ENCODE measurements around the gene XRCC1. TPM values are rescaled to one million over a fixed set of nuclear protein-coding genes. Genes with fewer than 3 reads are reported as not detected.
A peak's percentile ranks its signal among the peaks of the same experiment; 100 is the strongest.

XRCC1 gene
- total RNA-seq, 3 donors from 2014 or later (not counting 1 experiment from before 2014, with no cell fraction given), result 33.2 to 43.9 (median 40.7) TPM

DNA sequence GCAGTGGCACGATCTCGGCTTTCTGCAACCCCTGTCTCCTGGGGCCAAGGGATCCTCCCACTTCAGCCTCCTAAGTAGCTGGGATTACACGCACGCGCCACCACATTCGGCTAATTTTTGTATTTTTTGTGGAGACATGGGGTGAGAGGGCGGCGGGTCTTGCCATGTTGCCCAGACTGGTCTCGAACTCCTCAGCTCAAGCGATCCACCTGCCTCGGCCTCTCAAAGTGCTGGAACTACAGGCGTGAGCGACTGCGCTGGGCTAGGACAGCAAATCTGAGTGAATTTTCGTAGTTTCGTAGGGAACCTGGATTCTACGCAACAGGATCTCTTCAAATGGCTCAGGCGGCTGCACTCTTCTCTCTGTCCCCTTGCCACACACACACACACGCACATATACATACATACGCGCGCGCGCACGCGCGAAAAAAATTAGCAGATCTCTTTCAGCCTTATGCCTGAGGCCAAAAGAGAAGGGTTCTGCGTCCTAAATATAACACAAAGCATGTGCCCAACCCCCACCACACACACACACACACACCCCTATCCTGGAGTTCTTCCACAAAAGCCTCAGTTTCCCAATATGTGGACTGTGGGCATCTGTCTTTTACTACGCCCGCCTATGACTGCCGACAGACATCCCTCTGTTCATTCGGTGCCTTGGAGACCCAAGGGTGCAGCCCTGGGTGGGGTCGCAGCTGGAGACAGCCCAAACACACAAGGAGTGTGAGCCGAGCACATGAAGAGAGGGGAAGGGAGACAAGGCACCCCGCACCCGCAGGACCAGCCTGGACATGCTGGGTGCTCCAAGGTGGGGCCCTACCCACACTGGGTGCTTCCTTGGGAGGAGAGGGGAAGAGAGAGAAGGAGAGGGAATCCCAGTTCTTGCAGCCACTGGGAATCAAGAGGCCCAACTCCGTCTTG lies 890 bp upstream of the XRCC1 start:
- ATAC-seq (peak in 1 of 3 donors; percentile 3), DNase-seq (no peak)
- TF ChIP-seq, protein P1, sequence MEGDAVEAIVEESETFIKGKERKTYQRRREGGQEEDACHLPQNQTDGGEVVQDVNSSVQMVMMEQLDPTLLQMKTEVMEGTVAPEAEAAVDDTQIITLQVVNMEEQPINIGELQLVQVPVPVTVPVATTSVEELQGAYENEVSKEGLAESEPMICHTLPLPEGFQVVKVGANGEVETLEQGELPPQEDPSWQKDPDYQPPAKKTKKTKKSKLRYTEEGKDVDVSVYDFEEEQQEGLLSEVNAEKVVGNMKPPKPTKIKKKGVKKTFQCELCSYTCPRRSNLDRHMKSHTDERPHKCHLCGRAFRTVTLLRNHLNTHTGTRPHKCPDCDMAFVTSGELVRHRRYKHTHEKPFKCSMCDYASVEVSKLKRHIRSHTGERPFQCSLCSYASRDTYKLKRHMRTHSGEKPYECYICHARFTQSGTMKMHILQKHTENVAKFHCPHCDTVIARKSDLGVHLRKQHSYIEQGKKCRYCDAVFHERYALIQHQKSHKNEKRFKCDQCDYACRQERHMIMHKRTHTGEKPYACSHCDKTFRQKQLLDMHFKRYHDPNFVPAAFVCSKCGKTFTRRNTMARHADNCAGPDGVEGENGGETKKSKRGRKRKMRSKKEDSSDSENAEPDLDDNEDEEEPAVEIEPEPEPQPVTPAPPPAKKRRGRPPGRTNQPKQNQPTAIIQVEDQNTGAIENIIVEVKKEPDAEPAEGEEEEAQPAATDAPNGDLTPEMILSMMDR (IDR thresholded peaks at IDR 0.05), result no peak
- H3K4me3 Mint-ChIP-seq, result peak overlapping the region; percentile 69
- no peaks in the 10 kb centered on the region for H3K9me3 ChIP-seq (ENCODE audit: control insufficient read depth, insufficient read depth, low read length)
- peak overlapping the region; percentile 97 to 100 for H3K27ac Mint-ChIP-seq
- H3K36me3 Mint-ChIP-seq, result no peaks in the 10 kb centered on the region
- peak overlapping the region; percentile 72 for H3K27ac ChIP-seq (ENCODE audit: low read length)
- intact Hi-C loops (cut with micrococcal nuclease), result loop anchor here (1.0 kb wide), 1 partner anchor 20 kb away; the partner anchor contains the start of genes IRGQ and ZNF576
- no peaks in the 10 kb centered on the region for H3K9me3 Mint-ChIP-seq
- peaks cover 36% of the 10 kb centered on the region for H3K4me1 ChIP-seq (ENCODE audit: control insufficient read depth, insufficient read depth, low read length)
- H3K4me1 Mint-ChIP-seq, result peaks cover 33 to 39% of the 10 kb centered on the region in 2 donors
- peaks cover 0 to 6% of the 10 kb centered on the region in 2 donors for H3K27me3 Mint-ChIP-seq (ENCODE audit: low read depth in 2 of 2)
- peak overlapping the region; percentile 32 for H3K4me3 ChIP-seq (ENCODE audit: low read length)
- peaks cover 5% of the 10 kb centered on the region for H3K36me3 ChIP-seq (ENCODE audit: control insufficient read depth, insufficient read depth, low read length)
- H3K27me3 ChIP-seq (ENCODE audit: control insufficient read depth, insufficient read depth, low read length), result no peaks in the 10 kb centered on the region
- WGBS (ENCODE audit: insufficient coverage), result 77% methylated on average over 37 of the region's 37 CpGs

DNA sequence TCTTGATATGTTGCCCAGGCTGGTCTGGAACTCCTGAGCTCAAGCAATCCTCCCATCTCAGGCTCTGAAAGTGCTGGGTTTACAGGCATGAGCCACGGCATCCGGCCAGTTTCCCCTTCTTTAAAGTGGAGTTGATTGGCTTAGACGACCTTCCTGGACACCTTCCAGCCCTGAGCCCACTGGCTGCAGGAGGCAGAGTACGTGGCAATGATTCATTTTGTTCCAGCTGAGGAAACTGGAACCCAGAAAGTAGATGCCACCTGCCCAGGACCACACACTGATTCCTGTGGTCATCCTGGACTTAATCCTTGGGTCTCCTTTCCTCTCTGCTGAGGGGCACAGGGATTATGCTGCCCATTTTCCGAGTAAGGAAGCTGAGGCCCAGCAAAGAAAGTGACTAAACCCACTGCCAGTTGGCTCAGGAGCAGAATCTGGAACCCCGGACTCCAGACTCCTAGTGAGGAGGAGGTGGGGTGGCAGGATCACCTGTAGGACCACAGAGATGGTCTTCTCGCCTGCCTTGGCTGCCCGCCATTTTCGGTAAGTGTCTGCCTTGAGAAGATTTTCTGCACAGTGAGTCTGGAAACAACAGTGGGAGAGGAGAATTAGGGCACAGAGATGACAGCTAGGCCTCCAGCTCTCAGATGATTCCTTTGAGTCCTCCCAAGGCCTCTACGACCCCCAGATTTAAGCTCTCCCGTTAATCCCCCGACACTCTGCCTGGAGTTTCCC lies 737 bp downstream of the XRCC1 start:
- peak overlapping the region; percentile 96 for H3K4me3 Mint-ChIP-seq
- Histone ChIP-seq H3K27me3 (ENCODE audit: control insufficient read depth, insufficient read depth, low read length) (no peaks in the 10 kb centered on the region), H3K27ac (ENCODE audit: low read length) (peak overlapping the region; percentile 84), H3K4me1 (ENCODE audit: control insufficient read depth, insufficient read depth, low read length) (peaks cover 22% of the 10 kb centered on the region), H3K9me3 (ENCODE audit: control insufficient read depth, insufficient read depth, low read length) (no peaks in the 10 kb centered on the region), H3K36me3 (ENCODE audit: control insufficient read depth, insufficient read depth, low read length) (peaks cover 5% of the 10 kb centered on the region), H3K4me3 (ENCODE audit: low read length) (peak overlapping the region; percentile 75)
- H3K9me3 Mint-ChIP-seq, result no peaks in the 10 kb centered on the region
- 48% methylated on average over 12 of the region's 12 CpGs for WGBS (ENCODE audit: insufficient coverage)
- ATAC-seq, result no peak
- peaks cover 34 to 40% of the 10 kb centered on the region in 2 donors for H3K4me1 Mint-ChIP-seq
- H3K27me3 Mint-ChIP-seq (ENCODE audit: low read depth in 2 of 2), result peaks cover 0 to 6% of the 10 kb centered on the region in 2 donors
- H3K27ac Mint-ChIP-seq, result peak overlapping the region; percentile 97 to 100
- no peaks in the 10 kb centered on the region for H3K36me3 Mint-ChIP-seq
- intact Hi-C loops (cut with micrococcal nuclease), result loop anchor here (1.0 kb wide), 1 partner anchor 22 kb away; the partner anchor contains the start of genes IRGQ and ZNF576
- no peak for DNase-seq
- TF ChIP-seq, protein P1 (IDR thresholded peaks at IDR 0.05), result no peak

DNA sequence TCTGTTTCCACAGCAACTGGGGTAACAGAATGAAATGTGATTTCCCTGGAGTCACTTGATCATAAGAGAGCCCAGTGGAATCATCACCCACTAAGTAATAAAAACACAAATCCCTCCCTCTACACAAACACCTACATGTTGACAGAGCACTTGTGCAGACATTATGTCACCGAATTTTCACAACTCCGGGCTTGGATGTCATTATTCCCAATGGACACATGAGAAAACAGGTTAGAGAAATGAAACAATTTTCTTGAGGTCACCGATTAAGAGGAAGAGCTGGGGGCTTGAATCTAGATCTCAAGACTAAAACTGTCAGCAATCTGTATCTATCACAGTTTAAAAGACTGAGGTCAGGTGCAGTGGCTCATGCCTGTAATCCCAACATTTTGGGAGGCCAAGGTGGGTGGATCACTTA lies 3.1 kb downstream of the XRCC1 start:
- H3K4me3 Mint-ChIP-seq, result no peak overlapping the region
- no peaks in the 10 kb centered on the region for H3K9me3 Mint-ChIP-seq
- intact Hi-C loops (cut with micrococcal nuclease), result no loop called here
- no peaks in the 10 kb centered on the region for H3K36me3 Mint-ChIP-seq
- Histone ChIP-seq H3K4me3 (ENCODE audit: low read length) (no peak overlapping the region), H3K4me1 (ENCODE audit: control insufficient read depth, insufficient read depth, low read length) (peaks cover 22% of the 10 kb centered on the region), H3K27ac (ENCODE audit: low read length) (no peak overlapping the region), H3K27me3 (ENCODE audit: control insufficient read depth, insufficient read depth, low read length) (no peaks in the 10 kb centered on the region), H3K9me3 (ENCODE audit: control insufficient read depth, insufficient read depth, low read length) (no peaks in the 10 kb centered on the region), H3K36me3 (ENCODE audit: control insufficient read depth, insufficient read depth, low read length) (peaks cover 5% of the 10 kb centered on the region)
- ATAC-seq (no peak), DNase-seq (no peak)
- 97% methylated on average over 3 of the region's 3 CpGs for WGBS (ENCODE audit: insufficient coverage)
- H3K27ac Mint-ChIP-seq, result peak overlapping the region; percentile 62 to 74
- TF ChIP-seq, protein P1 (IDR thresholded peaks at IDR 0.05), result no peak
- no peaks in the 10 kb centered on the region for H3K27me3 Mint-ChIP-seq (ENCODE audit: low read depth in 2 of 2)
- peaks cover 32 to 40% of the 10 kb centered on the region in 2 donors for H3K4me1 Mint-ChIP-seq
